ENCODE data around the gene RSKR.

The RSKR gene

DNA sequence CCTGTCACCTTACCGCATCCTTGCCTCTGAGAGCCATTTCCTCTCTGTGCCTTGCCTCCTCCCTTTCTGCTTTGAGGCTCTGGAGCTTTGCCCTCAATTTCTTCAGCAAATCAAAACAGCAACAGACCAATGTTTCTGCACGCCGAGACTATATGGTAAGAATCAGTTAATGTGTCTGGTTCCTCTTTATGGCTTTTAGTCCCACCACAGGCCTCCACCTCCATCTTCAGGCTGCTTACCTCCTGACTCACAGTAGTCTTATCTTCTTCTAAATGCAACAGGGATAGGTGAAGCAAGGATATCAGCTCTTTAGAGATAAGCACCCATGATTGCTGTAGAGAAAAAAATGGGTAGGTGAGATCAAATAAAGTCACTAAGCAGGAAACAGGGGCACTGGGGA, 28.1 kb downstream of the RSKR start:
- no peak for DNase-seq (ENCODE audit: low read depth)
- H3K4me3 ChIP-seq (ENCODE audit: low read length), result no peak overlapping the region
- TF ChIP-seq, protein P1, sequence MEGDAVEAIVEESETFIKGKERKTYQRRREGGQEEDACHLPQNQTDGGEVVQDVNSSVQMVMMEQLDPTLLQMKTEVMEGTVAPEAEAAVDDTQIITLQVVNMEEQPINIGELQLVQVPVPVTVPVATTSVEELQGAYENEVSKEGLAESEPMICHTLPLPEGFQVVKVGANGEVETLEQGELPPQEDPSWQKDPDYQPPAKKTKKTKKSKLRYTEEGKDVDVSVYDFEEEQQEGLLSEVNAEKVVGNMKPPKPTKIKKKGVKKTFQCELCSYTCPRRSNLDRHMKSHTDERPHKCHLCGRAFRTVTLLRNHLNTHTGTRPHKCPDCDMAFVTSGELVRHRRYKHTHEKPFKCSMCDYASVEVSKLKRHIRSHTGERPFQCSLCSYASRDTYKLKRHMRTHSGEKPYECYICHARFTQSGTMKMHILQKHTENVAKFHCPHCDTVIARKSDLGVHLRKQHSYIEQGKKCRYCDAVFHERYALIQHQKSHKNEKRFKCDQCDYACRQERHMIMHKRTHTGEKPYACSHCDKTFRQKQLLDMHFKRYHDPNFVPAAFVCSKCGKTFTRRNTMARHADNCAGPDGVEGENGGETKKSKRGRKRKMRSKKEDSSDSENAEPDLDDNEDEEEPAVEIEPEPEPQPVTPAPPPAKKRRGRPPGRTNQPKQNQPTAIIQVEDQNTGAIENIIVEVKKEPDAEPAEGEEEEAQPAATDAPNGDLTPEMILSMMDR (conservative IDR thresholded peaks at IDR 0.05; ENCODE audit: low read length), result no peak

- H3K4me3 ChIP-seq (ENCODE audit: low read length), result no peak overlapping the region
- no peak for DNase-seq (ENCODE audit: low read depth)
- TF ChIP-seq, protein P1 (conservative IDR thresholded peaks at IDR 0.05; ENCODE audit: low read length), result no peak
Measured at GRCh38 chr17:28584434-28584833, 29.6 kb downstream of the RSKR start.

- DNase-seq (ENCODE audit: low read depth), result no peak
- H3K4me3 ChIP-seq (ENCODE audit: low read length), result no peak overlapping the region
- TF ChIP-seq, protein P1 (conservative IDR thresholded peaks at IDR 0.05; ENCODE audit: low read length), result no peak
Measured at GRCh38 chr17:28582513-28582912, 31.5 kb downstream of the RSKR start.

- TF ChIP-seq, protein P1 (conservative IDR thresholded peaks at IDR 0.05; ENCODE audit: low read length), result no peak
- DNase-seq (ENCODE audit: low read depth), result no peak
- H3K4me3 ChIP-seq (ENCODE audit: low read length), result no peak overlapping the region
Measured at GRCh38 chr17:28580959-28581358, 33.0 kb downstream of the RSKR start.

GRCh38 chr17:28579526-28579925, 34.5 kb downstream of the RSKR start:
- TF ChIP-seq, protein P1 (conservative IDR thresholded peaks at IDR 0.05; ENCODE audit: low read length), result no peak
- H3K4me3 ChIP-seq (ENCODE audit: low read length), result no peak overlapping the region
- DNase-seq (ENCODE audit: low read depth), result no peak

- TF ChIP-seq, protein P1 (conservative IDR thresholded peaks at IDR 0.05; ENCODE audit: low read length), result no peak
Measured at GRCh38 chr17:28578246-28579195, 35.5 kb downstream of the RSKR start.

GRCh38 chr17:28577466-28577824, 36.5 kb downstream of the RSKR start:
- DNase-seq (ENCODE audit: low read depth), result no peak
- no peak overlapping the region for H3K4me3 ChIP-seq (ENCODE audit: low read length)
- TF ChIP-seq, protein P1 (conservative IDR thresholded peaks at IDR 0.05; ENCODE audit: low read length), result no peak

More at GRCh38 chr17:28578246-28579195, 35.5 kb downstream of the RSKR start:
- H3K4me3 ChIP-seq (ENCODE audit: low read length), result no peak overlapping the region
- no peak for DNase-seq (ENCODE audit: low read depth)
